Stimulated activated CD4-positive, alpha-beta T cell treated with anti-CD3 and anti-CD28 coated beads, Interleukin-12 subunit alpha, Interleukin-12 subunit beta, amount 100 ng/mL, for 24 hours (primary cell): ENCODE measurements around the gene MEGF11.

ENCODE experiments used
- DNase-seq, 2 experiments: peaks; one replicate each; pipeline ENCODE4 v3.0.0-alpha.2; 2020; ENCODE audit warnings: low read depth in 2 of 2

MEGF11 gene

DNA sequence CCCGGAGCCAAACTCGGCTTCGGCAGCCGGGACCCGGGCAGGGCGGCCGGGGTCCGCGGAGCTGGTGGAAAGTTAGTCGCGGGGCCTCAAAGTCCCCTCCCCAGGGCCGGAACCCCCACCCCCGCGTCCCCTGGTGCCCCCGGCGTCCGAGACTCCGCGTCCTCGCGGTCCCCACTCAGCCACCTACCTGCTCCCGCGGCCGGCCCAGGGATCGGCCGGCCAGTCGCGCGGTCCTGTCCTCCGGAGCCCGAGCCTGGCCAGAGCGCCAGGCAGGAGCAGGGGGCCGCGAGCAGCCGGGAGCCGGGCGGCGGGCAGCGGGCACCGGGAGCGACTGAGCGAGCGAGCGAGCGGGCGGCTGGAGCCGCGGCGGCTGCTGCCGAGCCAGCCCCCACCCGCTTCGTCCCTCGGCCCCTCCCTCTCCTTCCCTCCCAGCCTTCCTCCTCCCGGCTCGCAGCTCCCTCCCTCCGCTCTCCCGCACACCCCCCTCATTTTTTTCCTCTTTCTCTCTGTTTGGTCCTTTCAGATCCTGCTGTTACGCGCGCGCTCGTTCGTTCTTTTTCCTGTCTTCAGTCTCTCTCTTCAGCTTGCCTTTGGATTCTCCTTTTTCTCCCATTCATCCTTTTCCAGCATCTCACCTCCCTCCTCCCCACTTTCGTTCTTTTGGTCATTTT, at the start of gene MEGF11:
MEGF11 (minus strand) TSS at position 333 of the 671 bp plus-strand sequence. CDS start 125,347 bp downstream, outside the sequence.
- DNase-seq: no peak

DNA sequence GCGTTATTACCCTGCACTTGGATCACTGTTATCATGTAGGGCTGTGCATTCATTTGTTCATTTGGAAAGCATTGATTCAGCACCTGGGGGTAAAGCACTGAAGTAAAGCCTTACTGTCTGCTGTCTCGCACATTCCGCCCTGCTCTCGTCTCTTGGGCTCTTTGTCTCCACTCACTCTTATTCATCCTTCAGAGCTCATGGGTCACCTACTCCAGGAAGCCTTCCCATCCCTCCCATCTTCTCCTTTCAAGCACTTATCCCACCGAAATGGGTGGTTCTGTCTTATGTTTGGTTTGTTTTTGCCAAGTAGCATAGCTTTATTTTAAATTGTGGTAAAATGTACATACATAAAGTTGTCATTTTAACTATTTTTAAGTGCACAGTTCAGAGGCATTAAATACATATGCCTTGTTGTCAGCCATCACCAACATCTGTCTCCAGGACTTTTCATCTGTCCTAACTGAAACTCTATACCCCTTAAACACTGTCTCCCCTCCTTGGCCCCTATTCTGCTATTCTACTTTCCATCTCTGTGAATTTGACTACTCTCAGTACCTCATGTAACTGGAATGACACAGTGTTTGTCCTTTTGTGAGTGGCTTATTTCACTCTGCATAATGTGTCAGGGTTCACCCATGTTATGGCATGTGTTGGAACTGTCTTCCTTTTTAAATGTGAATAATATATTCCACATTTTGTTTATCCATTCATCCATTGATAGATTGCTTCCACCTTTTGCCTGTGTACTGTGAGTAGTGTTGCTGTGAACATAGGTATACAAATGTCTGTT, 49.1 kb upstream of the MEGF11 start:
- no peak for DNase-seq

DNA sequence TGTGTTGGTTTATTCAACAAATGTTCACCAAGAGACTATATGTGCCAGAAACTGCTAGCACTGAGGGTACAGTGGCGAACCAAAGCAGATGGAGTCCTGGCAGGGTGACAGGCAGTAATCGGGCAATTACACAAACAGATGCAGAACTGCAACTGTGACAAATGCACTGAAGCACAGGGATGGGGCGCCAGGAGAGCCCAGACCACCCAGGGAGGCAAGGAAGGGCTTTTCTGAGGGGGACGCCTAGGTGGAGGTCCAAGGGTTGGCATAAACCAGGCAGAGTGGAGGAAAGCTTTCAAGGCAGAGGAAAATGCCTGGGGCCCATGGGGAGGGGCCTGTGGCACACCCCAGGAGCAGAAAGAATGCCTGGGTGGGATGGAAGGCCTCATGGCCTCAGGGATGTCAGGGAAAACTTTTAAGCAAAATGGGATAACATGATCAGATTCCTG, 45.3 kb upstream of the MEGF11 start:
- no peak for DNase-seq

DNA sequence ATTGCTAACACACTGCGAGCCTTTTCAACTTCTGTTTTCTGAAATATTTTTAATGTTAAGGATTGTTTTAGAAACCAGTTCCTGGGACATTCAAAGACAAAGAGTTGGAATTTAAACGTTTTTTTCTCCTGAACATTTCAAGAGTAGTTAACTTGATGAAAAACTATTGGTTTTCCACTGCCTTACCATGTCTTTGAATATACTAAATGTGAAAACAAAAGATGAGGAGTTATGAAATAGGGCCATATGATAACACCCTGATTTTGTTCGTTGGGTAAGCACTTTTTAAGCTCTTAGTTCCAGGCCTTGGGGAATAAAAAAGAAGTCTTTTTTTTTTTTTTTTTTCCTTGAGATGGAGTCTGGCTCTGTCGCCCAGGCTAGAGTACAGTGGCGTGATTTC, 42.6 kb upstream of the MEGF11 start:
- no peak for DNase-seq

DNA sequence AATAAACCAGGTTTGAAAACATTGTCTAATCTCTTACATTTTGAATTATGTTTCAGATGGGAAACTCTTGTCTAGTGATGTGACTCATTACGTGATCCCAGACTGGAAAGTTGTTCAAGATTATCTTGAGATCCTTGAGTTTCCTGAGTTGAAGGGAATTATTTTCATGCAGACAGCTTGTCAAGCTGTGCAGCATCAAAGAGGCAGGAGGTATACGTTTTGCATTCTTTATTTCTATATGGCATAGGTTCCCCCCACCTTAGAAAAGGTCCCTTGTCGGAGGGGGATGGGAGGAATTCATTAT, 41.3 kb upstream of the MEGF11 start:
- DNase-seq: no peak

DNA sequence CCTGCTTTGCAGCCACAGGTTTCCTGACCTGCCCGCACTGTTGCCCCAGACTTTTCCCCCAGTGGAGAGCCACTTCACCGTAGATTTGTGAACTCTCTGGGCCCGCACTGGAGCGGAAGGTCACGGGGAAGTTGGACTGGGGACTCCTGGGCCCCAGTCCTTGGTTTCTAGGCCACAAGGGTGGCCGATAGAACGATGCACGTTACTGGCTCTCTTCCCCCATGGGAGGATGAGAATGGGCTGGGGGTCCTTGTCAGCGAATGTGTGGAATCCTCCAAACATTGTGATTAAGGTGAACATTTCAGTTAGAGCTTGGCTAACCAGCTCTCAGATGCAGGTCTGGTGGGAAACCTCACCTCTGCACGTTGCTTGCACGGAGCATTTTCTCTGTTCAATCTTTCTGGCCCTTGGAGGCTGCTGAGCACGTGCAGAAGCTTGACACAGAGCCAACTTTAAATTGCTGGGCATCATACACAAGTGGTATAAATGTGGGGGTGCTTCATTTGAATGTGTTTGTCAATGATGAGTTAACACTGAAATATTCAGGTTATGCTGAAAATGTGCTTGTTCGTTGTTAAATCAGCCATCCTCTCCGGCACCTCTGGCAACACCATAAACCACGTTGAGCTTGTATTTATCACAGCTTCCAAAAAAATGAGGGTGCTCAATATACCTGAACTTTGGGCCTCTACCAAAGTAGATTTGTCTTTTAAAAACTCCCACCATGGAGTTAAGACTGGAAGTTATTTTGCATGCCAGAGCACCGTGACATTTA, 40.8 kb upstream of the MEGF11 start:
- peak in 1 of 2 experiments; percentile 26 for DNase-seq

DNA sequence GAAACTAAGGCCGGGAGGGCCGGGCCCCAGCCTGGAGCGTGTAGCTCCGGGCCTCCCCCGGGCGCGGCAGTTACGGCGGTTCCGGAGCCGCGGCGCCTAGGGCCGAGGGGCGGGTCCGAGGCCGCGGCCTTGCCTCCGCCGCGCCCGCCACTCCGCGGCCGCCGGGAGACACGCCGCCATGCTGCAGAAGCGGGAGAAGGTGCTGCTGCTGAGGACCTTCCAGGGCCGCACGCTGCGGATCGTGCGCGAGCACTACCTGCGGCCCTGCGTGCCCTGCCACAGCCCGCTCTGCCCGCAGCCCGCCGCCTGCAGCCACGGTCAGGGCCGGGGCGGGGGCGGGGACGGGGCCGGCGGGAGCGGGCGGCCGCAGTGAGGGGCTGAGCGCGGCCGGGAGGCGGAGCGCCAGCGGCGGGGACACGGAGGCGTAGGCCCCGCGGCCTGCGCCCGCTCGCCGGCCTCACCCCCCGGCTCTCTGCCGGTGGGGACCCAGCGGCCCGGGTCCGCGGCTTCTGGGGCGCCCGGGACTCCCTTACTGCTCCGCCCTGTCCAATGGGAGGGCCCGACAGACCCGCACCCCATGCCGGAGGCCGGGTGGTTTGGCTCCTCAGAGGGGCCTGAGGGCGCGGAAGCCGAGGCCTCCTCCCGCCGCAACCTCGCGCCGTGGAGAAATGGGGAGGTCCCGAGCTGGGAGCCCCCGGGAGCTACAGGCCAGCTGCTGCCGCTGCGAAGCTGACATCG, 40.0 kb upstream of the MEGF11 start, which contains the start of gene DIS3L:
DIS3L (plus strand) TSS at position 150 of the 738 bp plus-strand sequence; CDS start at position 179, 29 bp downstream.
- DNase-seq: peak; percentile 46 to 54

DNA sequence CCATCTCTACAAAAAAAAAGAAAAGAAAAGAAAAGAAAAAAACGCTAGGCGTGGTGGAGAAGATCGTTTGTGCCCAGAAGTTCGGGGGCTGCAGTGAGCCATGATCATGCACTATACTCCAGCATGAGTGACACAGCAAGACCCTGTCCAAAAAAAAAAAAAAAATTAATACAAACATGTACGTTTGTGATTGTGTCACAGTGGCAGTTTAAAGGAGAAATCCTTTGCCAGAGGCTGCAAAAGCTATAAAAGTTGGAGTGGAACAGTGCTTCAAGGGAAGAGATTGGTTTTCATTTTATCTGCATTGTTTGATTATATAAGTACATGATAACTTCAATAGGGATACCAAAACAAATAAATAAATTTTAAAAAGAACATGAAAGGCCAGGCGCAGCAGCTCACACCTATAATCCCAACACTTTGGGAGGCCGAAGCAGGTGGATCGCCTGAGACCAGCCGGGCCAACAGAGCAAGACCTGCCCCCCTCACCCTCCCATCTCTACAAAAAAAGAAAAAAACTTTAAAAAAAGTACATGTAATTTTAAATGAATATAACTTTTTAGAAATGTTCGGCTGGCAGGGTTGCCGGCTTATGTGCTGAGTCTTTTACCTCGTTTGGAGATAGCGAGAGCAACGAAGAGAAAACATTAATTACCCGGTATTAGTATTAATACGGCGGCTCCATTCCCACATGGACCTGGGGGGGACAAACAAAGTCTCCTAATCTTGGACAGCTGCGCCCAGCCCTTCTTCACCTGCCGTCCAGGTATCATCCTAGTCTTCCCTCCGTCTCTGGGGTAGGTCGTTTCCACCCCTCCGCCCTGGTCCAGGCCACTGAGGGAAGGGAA, 39.2 kb upstream of the MEGF11 start:
- no peak for DNase-seq

DNA sequence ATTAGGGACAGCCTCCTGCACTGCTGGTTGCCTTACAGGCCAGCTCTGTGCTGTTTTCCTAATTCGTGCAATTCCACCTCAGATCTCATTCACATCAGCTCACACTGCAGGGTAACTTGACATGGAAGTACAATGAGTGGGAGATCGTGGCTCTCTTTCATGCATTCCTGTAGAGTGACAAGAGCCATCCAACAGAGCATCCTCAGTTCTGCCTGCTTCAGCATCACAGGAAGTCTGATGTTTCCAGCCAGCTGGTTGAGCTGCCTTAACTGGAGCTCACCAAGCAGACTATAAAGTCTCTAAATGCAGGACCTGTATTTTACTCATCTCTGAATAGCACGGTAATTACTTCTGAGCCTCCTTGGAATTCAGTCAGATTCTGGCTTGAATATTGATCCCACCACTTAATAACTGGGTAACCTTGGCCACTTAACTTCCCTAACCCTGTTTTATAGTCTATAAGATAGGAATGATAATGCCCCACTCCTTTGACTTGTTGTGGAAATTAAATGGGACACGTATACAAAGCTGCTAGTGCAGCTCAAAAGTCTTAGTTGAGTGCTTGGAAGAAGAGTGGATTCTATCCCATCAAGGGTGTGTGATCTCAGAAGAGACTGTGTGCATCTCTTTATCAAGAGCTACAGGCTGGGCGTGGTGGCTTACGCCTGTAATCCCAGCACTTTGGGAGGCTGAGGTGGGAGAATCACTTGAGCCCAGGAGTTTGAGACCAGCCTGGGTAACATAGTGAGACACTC, 38.4 kb upstream of the MEGF11 start:
- DNase-seq: no peak

DNA sequence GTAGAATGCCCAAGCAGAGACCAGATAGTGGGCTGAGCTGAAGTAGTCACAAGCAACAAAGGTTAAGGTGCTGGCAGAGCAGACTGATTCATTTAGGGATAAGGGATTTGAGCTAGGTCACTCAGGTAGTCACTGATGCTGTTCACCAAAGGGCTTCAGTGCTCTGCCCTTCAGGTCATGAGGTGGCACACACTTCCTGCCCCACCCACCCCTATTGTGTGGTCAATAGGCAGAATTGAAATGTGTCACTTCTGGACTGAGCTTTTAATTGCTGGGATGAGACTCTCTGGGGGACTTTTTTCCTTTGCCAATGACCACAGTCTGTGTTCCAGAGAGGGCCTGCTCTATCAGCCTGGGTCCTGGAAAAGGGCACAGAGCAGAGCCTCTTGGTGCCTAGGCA, 37.0 kb upstream of the MEGF11 start:
- no peak for DNase-seq

DNA sequence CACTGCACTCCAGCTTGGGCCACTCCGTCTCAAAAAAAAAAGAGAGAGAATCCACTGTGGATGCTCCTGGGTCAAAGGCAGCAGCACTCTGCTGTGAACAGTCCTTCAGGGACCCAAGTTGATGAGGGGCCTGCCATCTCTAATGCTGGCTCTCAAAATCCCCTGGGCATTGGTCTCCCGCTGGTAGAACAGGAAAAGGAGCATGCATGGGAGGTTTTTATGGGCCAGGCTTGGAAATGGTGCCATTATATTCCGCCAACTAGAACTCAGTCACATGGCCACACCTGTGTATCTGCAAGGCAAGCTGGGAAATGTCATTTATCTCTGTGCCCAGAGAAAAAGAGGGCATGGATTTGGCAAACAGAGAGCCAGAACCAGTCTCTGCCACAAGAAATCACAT, 36.5 kb upstream of the MEGF11 start:
- DNase-seq: no peak

DNA sequence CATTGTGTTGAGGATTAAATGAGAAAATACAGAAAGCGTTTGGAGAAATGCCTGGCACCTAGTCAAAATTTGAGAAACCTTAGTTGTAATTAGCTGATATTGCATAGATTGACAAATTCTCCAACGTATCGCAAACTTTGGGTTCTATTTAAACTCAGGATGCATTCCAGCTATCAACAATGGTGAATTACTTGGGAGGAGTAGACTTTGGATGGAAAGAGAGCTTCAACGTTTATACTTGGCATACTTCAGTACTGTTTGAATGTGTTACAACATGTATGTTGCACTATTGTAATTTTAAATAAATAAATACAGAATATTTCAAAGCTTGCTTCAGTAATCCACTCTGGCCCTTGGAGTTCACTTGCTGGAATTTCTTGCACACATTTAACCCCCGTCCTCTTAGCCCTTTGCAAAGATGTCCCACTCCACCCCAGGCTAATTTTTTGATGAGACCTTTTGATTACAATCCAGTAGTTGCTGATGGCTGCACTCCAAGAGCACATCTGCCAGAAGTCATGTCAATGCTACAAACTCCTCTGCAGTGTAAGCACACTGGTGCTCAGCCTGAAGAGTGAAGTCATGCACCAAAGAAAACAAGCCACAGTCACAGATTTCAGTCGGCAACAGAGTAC, 35.1 kb upstream of the MEGF11 start:
- no peak for DNase-seq

DNA sequence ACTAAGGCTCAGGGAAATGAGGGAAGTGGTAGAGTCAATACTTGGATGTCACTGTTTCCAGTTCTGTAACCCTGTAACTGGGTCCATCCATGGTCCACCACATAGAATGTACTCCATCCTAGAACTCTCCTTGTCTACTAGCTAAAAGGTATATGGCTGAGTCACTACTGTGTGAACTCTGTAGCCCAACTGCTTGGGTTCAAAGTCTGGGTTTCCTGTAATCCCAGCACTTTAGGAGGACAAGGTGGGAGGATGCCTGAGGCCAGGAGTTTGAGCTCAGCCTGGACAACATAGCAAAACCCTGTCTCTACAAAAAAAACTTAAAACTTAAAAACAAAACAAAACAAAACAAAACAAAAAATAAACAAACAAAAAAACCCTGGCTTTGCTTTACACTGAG, 34.5 kb upstream of the MEGF11 start:
- no peak for DNase-seq

DNA sequence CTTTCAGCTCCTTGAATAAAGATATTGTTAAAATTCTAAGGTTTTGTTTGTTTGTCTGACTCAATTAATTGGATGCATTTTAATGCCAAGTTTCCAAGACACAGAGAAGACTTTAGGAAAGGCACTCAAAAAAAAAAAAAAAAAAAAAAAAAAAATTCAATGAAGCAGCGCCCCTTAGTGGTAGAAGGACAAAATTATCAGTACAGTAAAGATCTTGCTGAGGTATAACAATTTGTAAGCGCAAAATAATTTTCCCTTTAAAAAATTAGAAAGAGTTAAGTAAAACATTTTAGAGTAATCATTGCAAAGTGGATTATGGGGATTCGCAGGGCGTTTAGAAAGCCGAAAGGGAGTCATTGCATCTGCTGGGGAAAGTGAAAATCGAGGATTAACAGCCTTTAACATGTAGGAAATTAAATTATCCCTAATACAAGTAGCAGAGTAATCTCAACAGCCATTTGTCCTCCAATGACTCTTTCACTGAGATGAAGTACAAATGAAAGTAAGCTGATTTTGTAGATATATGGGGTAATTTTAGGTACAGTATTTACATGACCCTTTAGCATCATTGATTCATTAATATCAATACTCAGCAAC, 34.0 kb upstream of the MEGF11 start:
- no peak for DNase-seq

DNA sequence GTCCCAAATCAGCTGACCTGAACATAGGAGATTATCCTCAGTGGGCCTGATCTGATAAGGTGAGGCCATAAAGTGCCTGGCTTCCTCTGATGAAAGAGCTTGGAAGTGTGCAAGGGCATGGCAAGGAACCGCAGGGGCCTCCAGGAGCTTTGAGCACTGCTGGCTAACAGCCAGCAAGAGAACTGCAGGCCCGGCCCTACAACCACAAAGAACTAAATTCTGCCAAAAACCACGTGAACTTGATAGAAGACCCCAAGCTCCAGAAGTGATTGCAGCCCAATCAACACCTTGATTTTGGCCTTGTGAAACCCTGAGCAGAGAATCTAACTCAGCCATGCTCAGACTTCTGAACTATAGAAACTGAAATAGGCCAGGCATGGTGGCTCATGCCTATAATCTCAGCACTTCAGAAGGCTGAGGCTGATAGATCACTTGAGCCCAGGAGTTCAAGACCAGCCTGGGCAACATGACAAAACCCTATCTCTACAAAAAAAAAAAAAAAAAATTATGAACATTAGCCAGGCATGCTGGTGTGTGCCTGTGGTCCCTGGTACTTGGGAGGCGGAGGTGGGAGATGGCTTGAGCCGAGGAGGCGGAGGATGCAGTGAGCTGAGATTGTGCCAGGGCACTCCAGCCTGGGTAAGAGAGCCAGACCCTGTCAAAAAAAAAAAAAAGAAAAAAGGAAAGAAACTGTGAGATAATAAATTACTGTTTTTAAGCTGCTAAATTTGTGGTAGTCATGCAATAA, 32.2 kb upstream of the MEGF11 start:
- DNase-seq: no peak

DNA sequence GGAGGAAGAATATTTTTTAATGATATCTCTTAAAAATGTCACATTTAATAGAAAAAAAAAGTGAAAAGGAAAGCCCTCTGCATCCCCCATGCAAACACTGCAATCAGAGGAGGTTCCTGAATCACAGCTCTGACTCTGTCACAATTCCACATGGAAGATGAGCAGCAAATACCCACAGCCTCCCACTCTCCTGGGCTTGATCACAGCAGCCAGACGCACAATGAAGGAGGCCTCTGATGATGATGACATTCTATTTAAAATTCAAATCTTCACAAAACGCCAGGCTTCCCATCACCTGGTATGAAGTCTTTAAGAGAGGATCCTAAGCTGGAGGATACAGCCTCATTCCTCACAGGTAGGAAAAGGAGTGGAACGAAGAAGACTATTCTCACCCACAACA, 30.7 kb upstream of the MEGF11 start:
- no peak for DNase-seq

DNA sequence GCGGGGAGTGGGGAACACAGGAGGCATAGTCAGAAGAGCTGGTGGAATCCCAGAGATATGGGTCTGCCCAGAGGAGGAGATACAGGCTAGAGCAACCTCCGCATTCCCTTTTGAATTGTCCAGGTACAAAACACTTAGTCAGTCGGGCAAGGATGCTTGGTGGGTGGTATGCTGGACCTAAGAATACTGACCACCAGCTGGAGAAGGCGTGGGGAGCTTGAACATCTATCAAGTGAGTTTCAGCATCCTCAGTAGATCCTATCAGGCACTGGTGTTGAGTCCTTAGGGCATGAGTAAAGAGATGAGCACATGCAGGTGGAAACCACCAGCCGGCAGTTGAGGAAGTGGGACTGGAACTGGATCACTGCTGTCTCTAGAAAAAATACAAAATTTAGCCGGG, 25.1 kb upstream of the MEGF11 start:
- DNase-seq: no peak

DNA sequence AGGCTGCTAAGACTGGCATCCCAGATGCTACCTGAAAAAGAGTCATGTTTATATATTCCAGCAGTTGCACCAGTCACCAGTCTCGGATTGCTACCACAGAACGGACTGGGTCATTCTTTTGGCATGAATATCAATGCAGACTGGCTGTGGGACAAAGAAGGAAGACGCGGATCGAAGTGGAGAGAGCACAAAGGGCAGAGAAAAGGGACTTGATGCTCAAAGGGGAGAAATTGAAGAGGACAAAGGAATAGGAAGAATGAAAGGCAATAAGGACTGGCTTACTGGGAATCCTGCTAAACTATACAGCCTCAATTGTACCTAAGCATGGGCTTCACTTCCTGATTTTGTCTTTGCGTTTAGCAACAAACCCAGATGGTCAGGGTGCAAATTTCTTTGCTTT, 24.5 kb upstream of the MEGF11 start:
- DNase-seq: no peak

DNA sequence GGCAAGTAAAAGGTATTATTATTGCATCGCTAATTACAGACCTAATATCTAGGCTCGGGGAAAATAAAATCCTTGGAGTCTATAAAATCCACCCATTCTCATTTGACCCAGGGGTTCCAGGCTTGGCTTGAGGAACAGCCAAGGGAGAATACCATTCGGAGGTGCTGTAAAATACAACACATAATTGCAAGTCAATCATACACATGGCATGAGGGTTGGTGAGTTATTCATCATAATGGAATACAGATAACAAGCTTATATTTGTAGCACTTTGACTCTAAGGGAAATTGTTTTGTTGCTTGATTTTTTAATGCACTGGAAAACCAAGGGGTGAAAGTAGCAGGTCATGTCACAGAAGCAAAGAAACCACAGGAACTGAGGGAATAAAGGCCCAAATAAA, 23.0 kb upstream of the MEGF11 start:
- no peak for DNase-seq
